ENCODE measurements around the gene CRYBB3.

Gene CRYBB3

GRCh38 chr22:25199731-25200520 lies at the start of gene CRYBB3:
CRYBB3 (plus strand) TSS chr22:25199858; CDS start chr22:25201397, 1,539 bp downstream.
- no peak for DNase-seq

DNA sequence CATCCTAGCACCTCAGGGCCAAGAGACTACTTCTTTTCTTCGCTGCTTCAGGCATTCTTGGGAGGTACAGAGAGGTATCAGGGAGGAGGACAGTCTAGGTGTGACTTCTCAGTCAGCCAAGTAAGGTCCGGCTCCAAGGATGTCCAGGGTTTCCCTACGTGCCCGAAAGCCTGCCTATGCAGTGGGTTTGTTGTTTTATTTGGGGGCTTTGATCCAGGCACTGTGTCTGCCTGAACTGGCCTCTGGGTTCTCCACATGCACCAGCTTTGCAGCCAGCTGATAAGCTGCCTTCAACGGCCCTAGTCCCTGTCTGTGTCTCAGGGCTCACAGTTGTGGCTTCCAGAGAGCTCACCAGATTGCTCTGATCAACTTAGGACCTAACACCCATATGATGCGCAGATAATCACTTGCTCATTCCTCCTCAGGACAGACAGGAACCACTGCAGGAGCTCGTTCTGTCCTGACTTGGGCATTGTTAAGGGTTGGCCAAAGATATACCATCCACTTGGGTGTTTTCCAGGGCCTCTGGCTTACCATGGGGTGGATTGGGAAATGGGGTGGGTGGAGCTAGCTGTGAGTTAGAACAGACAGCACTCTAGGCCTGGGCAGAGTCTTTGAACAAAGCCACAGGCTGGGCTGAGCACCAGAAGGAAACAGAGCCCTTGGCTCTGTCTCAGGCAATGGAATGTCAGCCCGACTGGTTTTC lies 45.5 kb upstream of the CRYBB3 start:
- DNase-seq: no peak

- no peak for DNase-seq
Measured at GRCh38 chr22:25154667-25154999, 45.0 kb upstream of the CRYBB3 start.

DNA sequence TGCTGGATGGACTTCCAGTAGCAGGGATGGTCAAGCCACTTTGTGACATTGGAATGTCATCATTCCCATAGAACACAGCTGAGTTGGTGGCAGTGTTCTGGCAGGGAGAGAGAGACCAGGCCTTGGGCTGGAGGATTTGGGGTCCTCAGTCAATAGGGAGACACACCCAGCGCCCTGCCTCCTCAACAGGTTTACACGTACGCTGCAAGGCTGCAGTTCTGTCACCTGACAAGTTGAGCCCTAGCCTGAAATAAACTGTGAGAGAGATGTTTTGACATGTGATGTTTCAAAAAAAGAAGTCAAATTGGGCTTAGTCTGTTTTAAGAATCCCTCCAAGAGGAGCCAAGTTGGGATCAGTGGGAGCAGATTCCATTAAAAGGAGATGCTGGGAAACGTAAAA lies 42.9 kb upstream of the CRYBB3 start:
- no peak for DNase-seq

GRCh38 chr22:25159028-25159427 lies 40.6 kb upstream of the CRYBB3 start:
- DNase-seq: no peak

DNA sequence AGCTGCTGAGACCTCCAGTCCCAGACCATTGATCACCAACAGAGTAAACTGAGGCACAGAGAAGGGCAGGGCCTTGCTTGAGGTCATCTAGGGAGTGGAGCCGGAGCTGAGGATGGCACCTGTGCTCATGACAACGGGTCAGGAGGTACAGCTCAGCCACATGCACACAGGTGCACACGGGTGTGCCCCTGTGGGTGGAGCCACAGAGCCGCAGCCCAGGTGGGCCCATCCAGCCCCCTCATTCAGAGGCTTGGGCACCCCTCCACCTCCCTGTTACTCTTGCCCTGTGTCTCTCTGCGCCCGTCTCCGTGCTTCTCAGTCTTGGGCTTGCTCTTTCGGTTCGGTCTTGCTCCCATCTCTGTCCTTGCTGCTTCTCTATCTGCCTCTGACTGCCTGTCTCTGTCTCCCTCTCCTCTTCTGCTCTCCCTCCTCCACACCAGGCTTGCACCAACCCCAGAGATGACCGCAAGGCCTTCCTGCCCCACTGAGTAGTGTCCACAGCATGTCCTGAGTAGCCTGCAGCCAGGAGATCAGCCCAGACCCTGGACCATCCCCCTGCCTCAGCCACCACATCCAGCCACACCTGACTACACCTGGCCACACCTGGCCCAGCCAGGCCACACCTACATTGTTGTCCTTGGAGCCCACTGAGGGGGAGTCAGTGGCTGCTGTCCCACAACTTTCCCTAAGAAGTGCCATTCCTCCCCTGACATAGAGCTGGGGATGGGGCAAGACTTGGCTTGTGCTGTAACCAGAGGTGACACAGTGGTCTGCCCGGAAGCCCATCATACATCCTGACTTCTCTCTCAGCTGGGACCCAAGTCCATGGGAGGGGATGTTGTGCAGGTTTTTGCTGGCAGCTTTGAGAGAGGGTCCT lies 39.3 kb upstream of the CRYBB3 start:
- no peak for DNase-seq

DNA sequence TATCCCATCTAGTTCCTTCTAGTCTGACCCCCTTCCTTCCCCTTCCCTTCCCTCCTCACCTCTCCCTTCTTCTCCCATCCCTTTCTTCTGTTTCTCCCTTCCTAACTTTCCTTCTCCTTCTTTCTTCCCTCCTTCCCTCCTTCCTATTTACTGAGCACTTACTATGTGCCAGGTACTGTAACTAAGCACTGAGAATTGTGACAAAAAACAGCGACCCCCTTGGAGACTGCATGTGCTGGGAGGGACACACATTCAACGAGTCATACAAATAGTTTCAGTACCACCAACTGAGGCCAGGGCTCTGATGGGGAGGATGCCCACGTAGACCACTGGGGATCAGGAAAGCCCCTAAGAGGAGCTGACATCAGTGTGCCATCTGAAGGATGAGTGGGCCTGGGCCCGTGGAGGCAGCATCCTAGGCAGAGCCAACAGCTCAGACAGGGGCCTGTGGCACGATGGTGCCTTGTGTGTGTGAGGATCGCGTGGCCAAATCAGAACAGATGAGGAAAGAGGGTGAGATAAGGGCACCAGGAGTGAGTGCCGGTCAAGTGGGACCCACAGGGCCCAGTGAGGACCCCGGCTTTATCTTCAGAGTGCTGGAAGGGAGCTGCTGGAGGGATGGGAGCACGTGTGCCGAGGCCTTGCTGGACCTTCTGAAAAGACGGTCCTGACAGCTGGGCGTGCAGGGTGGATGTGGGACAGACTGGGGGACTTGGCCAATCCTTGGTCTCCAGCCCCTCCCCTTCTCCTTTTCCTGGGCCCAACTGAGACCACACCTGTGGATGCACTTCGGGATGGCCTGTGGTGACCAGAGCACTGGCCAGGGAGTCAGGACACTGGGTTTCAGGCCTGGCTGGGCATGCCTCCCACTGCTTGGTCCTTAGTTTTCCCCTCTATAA lies 38.4 kb upstream of the CRYBB3 start:
- DNase-seq: peak; percentile 7

GRCh38 chr22:25161916-25162530 lies 37.6 kb upstream of the CRYBB3 start:
- DNase-seq: no peak

- DNase-seq: no peak
Measured at GRCh38 chr22:25162561-25162960, 37.1 kb upstream of the CRYBB3 start.

DNA sequence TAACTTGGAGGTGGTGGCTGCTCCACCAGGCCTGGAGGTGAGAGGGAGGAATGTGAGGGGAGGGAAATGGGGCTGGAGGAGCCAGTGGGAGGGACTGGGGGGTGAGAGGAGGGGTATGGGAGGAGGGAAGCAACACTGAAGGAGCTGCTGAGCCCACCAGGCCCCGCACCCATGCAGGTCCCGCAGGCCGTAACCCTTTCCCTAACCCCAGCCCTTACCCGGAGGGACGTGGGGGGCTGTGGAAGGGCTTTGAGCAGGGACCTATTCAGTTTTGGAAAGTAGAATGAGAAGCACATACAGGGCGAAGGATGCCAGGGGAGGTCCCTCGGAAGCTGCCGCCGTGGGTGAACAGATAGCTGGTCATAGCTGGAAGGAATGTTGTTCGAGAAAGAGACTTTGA lies 33.9 kb upstream of the CRYBB3 start:
- no peak for DNase-seq

- DNase-seq: no peak
Measured at GRCh38 chr22:25166266-25167040, 33.2 kb upstream of the CRYBB3 start.

- DNase-seq: no peak
Measured at GRCh38 chr22:25167082-25167481, 32.6 kb upstream of the CRYBB3 start.

DNA sequence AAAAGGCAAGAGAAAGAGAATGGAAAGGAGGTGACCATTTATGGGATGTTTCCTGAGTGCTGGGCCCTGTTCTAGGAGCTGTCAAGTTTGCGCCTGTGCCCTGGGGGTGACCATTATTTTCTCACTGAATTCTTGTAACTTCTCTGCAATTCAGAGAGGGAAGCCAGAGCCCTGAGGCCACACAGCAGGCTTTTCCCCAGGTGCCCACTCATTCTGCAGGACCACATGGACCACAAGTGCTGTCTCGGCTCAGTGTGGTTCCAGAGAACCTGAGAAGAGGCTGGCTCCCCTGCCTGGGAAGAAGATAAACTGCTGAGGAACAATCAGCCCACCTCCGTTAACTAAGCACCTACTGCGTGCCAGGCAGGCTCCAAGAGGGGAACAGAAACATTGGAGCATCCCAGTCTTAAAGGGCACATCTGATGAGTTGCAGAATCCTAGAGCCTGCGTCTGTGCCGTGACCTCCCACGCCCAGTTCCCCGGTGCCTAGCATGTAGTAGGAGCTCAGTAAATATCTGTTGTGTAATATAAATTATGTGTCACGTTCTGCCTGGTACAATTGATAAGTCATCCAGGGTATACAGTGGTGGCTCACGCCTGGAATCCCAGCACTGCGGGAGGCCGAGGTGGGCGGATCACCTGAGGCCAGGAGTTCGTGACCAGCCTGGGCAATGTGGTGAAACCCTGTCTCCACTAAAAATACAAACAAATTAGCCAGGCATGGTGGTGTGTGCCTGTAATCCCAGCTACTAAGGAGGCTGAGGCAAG lies 31.6 kb upstream of the CRYBB3 start:
- DNase-seq: no peak

- DNase-seq: no peak
Measured at GRCh38 chr22:25169278-25170031, 30.2 kb upstream of the CRYBB3 start.

GRCh38 chr22:25170426-25170980 lies 29.2 kb upstream of the CRYBB3 start:
- no peak for DNase-seq

- peak; percentile 29 for DNase-seq
Measured at GRCh38 chr22:25172153-25172552, 27.5 kb upstream of the CRYBB3 start.

DNA sequence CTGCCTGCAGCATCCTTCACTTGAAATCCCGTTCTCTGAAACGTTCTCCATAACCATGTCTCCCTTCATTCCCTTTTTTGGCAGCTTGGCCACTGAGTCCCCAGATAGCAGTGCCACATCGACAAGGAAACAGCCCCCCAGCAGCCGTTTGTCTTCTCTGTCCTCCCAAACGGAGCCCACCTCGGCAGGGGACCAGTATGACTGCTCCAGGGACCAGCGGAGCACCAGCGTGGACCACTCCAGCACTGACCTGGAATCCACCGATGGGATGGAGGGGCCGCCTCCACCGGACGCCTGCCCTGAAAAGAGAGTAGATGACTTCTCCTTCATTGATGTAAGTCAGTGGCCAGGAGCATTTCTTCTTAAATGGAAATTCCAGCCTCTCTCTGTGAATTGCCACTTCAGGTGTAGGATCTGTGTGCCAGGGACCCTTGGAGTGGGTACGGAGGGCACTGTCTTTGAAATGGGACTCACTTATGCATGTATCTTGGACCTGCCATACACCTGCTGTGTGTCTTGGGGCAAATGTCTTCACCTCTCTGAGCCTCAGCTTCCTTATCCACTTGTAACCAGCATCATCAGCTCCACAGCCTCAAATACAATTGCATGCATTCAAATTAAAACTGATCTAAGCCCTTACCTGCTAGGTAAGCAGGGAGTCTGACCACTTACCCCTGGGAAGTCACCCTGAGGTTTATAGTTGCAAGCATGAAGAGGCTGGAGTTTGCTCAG lies 25.3 kb upstream of the CRYBB3 start:
- DNase-seq: no peak

DNA sequence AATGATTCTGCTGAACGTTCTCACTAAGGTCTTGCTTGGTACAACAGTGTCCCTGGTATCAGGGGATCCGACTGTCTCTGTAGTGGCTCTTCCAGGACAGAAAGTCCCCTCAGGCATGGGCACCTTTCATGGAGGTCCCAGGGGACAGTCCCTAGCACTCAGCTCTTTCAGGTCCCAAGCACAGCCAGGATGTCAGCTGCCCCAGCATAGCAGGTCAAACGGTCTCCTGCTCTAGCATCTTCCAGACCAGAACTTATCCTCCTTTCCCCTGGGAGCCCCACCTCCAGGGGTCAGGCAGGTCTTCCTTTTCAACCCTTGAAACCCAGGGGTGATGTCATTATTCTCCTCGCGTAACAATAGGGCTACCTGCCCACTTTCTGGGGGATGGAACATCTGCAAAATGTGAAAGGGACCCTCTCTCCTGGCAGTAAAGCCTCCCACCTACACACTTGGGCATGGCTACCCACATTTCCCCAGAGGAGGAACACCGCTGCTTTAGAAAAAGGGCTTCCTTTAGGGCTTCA lies 24.7 kb upstream of the CRYBB3 start:
- DNase-seq: no peak

Measured in activated CD4-positive, alpha-beta T cell treated with anti-CD3 and anti-CD28 coated beads, Interleukin-2, Interleukin-6, amounts not matched to agents 100 ng/mL and 50 ng/mL, durations not matched to agents 16 hours and 8 hours (primary cell).